Endothelial cell of umbilical vein (primary cell): Measurements from ENCODE around the gene SERBP1. TPM values are rescaled to one million over a fixed set of nuclear protein-coding genes. Genes with fewer than 3 reads are reported as not detected.

Experiments
- BruUV-seq: library from RNA; stranded (reverse); fragments of 400-500 nt; replicated peaks from 2 replicates; lab custom pipeline; 2021; lab: Mats Ljungman, UMichigan
- CTCF ChIA-PET: fragments of 300-600, 350-600 bp; sonication (Branson Sonifier 250); formaldehyde crosslinking; loops from one replicate; lab custom pipeline; 2021; ENCODE audit warnings: antibody characterized with exemption, inconsistent platforms; lab: Charles Lee
- POLR2A ChIA-PET: fragments of 300-600, 350-600 bp; sonication (Branson Sonifier 250); formaldehyde crosslinking; loops from one replicate; lab custom pipeline; 2021; ENCODE audit warnings: antibody characterized with exemption, inconsistent platforms; lab: Charles Lee
- DNase-seq: peaks from one replicate; pipeline ENCODE4 v3.0.0-alpha.2; 2011; ENCODE audit warnings: low read depth, low spot score
- FAIRE-seq: peaks from 2 replicates; lab custom pipeline; 2011; peaks lifted over from hg19 to GRCh38; lab: Jason Lieb, UNC
- H2AFZ ChIP-seq: 2 replicates; pipeline ENCODE4 v1.6.0; 2012; ENCODE audit warnings: low read depth, low read length, control low read depth, inconsistent platforms
- H3K27ac ChIP-seq: 2 replicates; pipeline ENCODE4 v1.5.1; 2011; ENCODE audit warnings: low read depth, mild to moderate bottlenecking, control low read depth, low read length, moderate library complexity; ENCODE audit not compliant: insufficient read depth
- H3K27me3 ChIP-seq, 2 experiments: 2 replicates each; pipeline versions ENCODE4 v1.6.0 to v1.6.1; 2011; ENCODE audit warnings: low read length in 2 of 2, mixed read lengths in 1 of 2; ENCODE audit not compliant: control insufficient read depth in 2 of 2, insufficient read depth in 2 of 2
- H3K36me3 ChIP-seq, 2 experiments: 2 replicates in 1 of 2; 3 replicates in 1 of 2; pipeline ENCODE4 v1.5.1; 2011; ENCODE audit warnings: low read length in 2 of 2, mild to moderate bottlenecking in 1 of 2, moderate library complexity in 1 of 2; ENCODE audit not compliant: control insufficient read depth in 2 of 2, insufficient read depth in 2 of 2; ENCODE audit errors: extremely low read depth in 1 of 2
- H3K4me1 ChIP-seq: 3 replicates; pipeline ENCODE4 v1.5.1; 2011; ENCODE audit warnings: mild to moderate bottlenecking, low read length; ENCODE audit not compliant: control insufficient read depth, insufficient read depth; ENCODE audit errors: extremely low read depth
- H3K4me2 ChIP-seq: 2 replicates; pipeline ENCODE4 v1.6.1; 2011; ENCODE audit warnings: low read length, control low read depth, mixed read lengths; ENCODE audit not compliant: insufficient read depth
- H3K4me3 ChIP-seq, 3 experiments: fragments of 200-600 bp in 1 of 3; sonication (generic), shearing (Covaris generic) in 1 of 3; replicated peaks in 1 of 3; 2 replicates each; pipeline ENCODE4 v1.5.1; 2011 to 2016; ENCODE audit warnings: control low read depth in 3 of 3, low read length in 3 of 3, mild to moderate bottlenecking in 2 of 3, inconsistent platforms in 1 of 3, low read depth in 1 of 3, moderate library complexity in 1 of 3; ENCODE audit not compliant: insufficient read depth in 1 of 3
- H3K79me2 ChIP-seq: 2 replicates; pipeline ENCODE4 v1.6.0; 2012; ENCODE audit warnings: low read length, inconsistent platforms; ENCODE audit not compliant: control insufficient read depth, insufficient read depth
- H3K9ac ChIP-seq: replicated peaks from 2 replicates; pipeline ENCODE3; 2011; ENCODE audit warnings: low read length, control low read depth; ENCODE audit not compliant: insufficient read depth; ENCODE audit errors: extremely low read depth
- H3K9me1 ChIP-seq: replicated peaks from 3 replicates; pipeline ENCODE4 v1.6.0; 2011; ENCODE audit warnings: mild to moderate bottlenecking, low read length; ENCODE audit not compliant: control insufficient read depth, insufficient read depth; ENCODE audit errors: extremely low read depth
- H3K9me3 ChIP-seq: replicated peaks from 2 replicates; pipeline ENCODE4 v1.5.1; 2012; ENCODE audit warnings: low read length, inconsistent platforms; ENCODE audit not compliant: control insufficient read depth, insufficient read depth
- H4K20me1 ChIP-seq: replicated peaks from 2 replicates; pipeline ENCODE3; 2011; ENCODE audit warnings: mild to moderate bottlenecking, low read length; ENCODE audit not compliant: control insufficient read depth, insufficient read depth; ENCODE audit errors: extremely low read depth
- EZH2 ChIP-seq: IDR thresholded peaks from 2 replicates; pipeline ENCODE4 v1.6.1; 2012; ENCODE audit warnings: borderline replicate concordance, low read depth, mild to moderate bottlenecking, moderate library complexity, low read length, inconsistent platforms; ENCODE audit not compliant: severe bottlenecking
- FOS ChIP-seq: IDR thresholded peaks from 2 replicates; pipeline ENCODE4 v1.6.1; 2011; ENCODE audit warnings: mild to moderate bottlenecking, low read length, moderate library complexity, borderline replicate concordance; ENCODE audit not compliant: insufficient read depth
- GATA2 ChIP-seq: IDR thresholded peaks from 2 replicates; pipeline ENCODE4 v1.7.0; 2011; ENCODE audit warnings: low read depth, mild to moderate bottlenecking, moderate library complexity, mixed read lengths, low read length; ENCODE audit not compliant: insufficient read length, insufficient read depth
- JUN ChIP-seq: IDR thresholded peaks from 2 replicates; pipeline ENCODE4 v1.6.1; 2011; ENCODE audit warnings: borderline replicate concordance, low read depth; ENCODE audit not compliant: insufficient read length, insufficient read depth
- MAX ChIP-seq: IDR thresholded peaks from 2 replicates; pipeline ENCODE4 v1.6.1; 2011; ENCODE audit not compliant: insufficient read depth, insufficient read length
- MYC ChIP-seq: IDR thresholded peaks from one replicate; pipeline ENCODE4 v1.6.1; 2011; ENCODE audit warnings: mild to moderate bottlenecking, low read depth, low read length
- POLR2A ChIP-seq: IDR thresholded peaks from 2 replicates; pipeline ENCODE4 v1.6.1; 2012; ENCODE audit warnings: low read depth, mild to moderate bottlenecking, control low read depth, low read length
- POLR2AphosphoS5 ChIP-seq: IDR thresholded peaks from 2 replicates; pipeline ENCODE4 v1.6.1; 2012; ENCODE audit warnings: low read depth, mild to moderate bottlenecking, control low read depth, low read length, moderate library complexity; ENCODE audit not compliant: insufficient read depth
- dilution Hi-C: fragments of 300-500 bp; cut with MboI; formaldehyde crosslinking; loops from one replicate; pipeline ENCODE4 v1.15.0; 2019; ENCODE audit warnings: low sequenced_read_pairs; ENCODE audit not compliant: extremely low pct_ligation_motif_present
- intact Hi-C: fragments of 100-400 bp; cut with micrococcal nuclease; formaldehyde crosslinking; loops from one replicate; pipeline ENCODE4 v1.10.0; 2022
- polyA plus RNA-seq, 4 experiments: library from polyadenylated mRNA; depleted of rRNA in 3 of 4; stranded (reverse) in 3 of 4; unstranded in 1 of 4; fragments of >200 nt; gene quantifications; 2 replicates each; pipeline versions ENCODE4 v1.2.1 to v1.2.3, GENCODE V29; 2011 to 2012; ENCODE audit warnings: missing spikeins in 1 of 4
- total RNA-seq: library from RNA; stranded (reverse); gene quantifications from 2 replicates; pipeline ENCODE4 v1.2.3, GENCODE V29; 2021
- TF ChIP-seq, protein P1 (sequence below), 2 donors: IDR thresholded peaks; 1 replicate in 1 of 2; 2 replicates in 1 of 2; pipeline ENCODE4 v1.5.1; 2011; ENCODE audit warnings: low read length in 2 of 2, mild to moderate bottlenecking in 2 of 2, moderate library complexity in 2 of 2, control low read depth in 1 of 2, inconsistent platforms in 1 of 2, low read depth in 1 of 2; ENCODE audit not compliant: insufficient read depth in 1 of 2; ENCODE audit errors: extremely low read depth in 1 of 2

The SERBP1 gene
- total and polyA plus RNA-seq, 2 donors (not counting 3 experiments of a cell fraction or from before 2014, with no cell fraction given) = 145 to 293 TPM

GRCh38 chr1:67429011-67429527 is 1.1 kb downstream of the SERBP1 start:
- TF ChIP-seq POLR2A = no peak
- peak; percentile 46 for TF ChIP-seq MAX
- Histone ChIP-seq H2AFZ (no peak overlapping the region), H3K27me3 (no peaks in the 10 kb centered on the region), H3K9me1 (no peaks in the 10 kb centered on the region), H3K9me3 (no peaks in the 10 kb centered on the region), H3K4me2 (peak overlapping the region; percentile 99), H3K79me2 (peaks cover 61% of the 10 kb centered on the region), H3K4me3 (peak overlapping the region; percentile 92 to 99 (median 93)), H4K20me1 (peaks cover 28% of the 10 kb centered on the region), H3K9ac (peak overlapping the region; percentile 95), H3K4me1 (peaks cover 27% of the 10 kb centered on the region), H3K27ac (peak overlapping the region; percentile 73), H3K36me3 (peaks cover 4 to 18% of the 10 kb centered on the region in 2 experiments)
- ChIA-PET POLR2A (interaction anchor here (1.4 to 1.8 kb wide), 2 partner anchors 20 to 50 kb away, joined by 3 to 4 read pairs; no protein-coding TSS in a partner anchor), CTCF (interaction anchor here (0.6 to 5.0 kb wide), 10 partner anchors 8 to 218 kb away, joined by 3 to 47 read pairs (median 4); no protein-coding TSS in a partner anchor)
- peak; percentile 36 for DNase-seq
- no peak for FAIRE-seq
- intact Hi-C loops (loop anchor here (1.0 kb wide), 1 partner anchor 82 kb away; no protein-coding TSS in a partner anchor), dilution Hi-C loops (no loop called here)
- BruUV-seq = no TSS peak

DNA sequence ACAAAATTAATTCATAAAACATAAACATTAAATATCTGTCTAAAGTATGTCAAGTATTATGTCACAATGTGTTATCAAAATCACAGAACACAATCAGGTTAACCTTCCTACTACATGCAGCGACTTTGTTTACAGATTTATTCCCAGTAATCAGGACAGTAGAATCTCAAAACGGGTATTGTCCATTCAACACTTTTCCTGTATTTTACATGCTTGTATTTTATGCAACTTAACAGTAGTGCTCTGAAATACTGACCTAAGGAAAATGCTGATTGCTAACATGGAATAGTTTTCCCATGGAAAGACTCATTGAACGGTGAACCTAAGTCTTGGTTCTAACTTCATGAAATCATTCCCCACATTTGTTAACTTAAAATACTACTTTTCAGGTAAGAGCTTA is 2.3 kb downstream of the SERBP1 start:
- H3K4me2 ChIP-seq = peak overlapping the region; percentile 99
- H3K4me1 ChIP-seq = peaks cover 27% of the 10 kb centered on the region
- peaks cover 31% of the 10 kb centered on the region for H4K20me1 ChIP-seq
- peak; percentile 21 for DNase-seq
- POLR2A ChIA-PET = interaction anchor here (1.4 kb wide), 1 partner anchor 19 kb away, joined by 3 read pairs; no protein-coding TSS in a partner anchor
- H3K4me3 ChIP-seq = peak overlapping the region; percentile 92 to 99 (median 93)
- H3K79me2 ChIP-seq = peaks cover 73% of the 10 kb centered on the region
- no peaks in the 10 kb centered on the region for H3K9me3 ChIP-seq
- peaks cover 8 to 25% of the 10 kb centered on the region in 2 experiments for H3K36me3 ChIP-seq
- H3K9me1 ChIP-seq = no peaks in the 10 kb centered on the region
- TF ChIP-seq MYC = no peak
- TF ChIP-seq MAX = no peak
- no peak for TF ChIP-seq GATA2
- TF ChIP-seq FOS = no peak
- TF ChIP-seq POLR2A = no peak
- no peak for TF ChIP-seq POLR2AphosphoS5
- TF ChIP-seq JUN = no peak
- TF ChIP-seq, protein P1, sequence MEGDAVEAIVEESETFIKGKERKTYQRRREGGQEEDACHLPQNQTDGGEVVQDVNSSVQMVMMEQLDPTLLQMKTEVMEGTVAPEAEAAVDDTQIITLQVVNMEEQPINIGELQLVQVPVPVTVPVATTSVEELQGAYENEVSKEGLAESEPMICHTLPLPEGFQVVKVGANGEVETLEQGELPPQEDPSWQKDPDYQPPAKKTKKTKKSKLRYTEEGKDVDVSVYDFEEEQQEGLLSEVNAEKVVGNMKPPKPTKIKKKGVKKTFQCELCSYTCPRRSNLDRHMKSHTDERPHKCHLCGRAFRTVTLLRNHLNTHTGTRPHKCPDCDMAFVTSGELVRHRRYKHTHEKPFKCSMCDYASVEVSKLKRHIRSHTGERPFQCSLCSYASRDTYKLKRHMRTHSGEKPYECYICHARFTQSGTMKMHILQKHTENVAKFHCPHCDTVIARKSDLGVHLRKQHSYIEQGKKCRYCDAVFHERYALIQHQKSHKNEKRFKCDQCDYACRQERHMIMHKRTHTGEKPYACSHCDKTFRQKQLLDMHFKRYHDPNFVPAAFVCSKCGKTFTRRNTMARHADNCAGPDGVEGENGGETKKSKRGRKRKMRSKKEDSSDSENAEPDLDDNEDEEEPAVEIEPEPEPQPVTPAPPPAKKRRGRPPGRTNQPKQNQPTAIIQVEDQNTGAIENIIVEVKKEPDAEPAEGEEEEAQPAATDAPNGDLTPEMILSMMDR (IDR thresholded peaks at IDR 0.05; ENCODE audit: extremely low read depth in 1 of 2, insufficient read depth in 1 of 2, low read depth in 1 of 2, low read length in 2 of 2) = no peak
- no peak for TF ChIP-seq EZH2
- no TSS peak for BruUV-seq
- no peak for FAIRE-seq
- CTCF ChIA-PET = interaction anchor here (0.7 to 5.0 kb wide), 5 partner anchors 18 to 862 kb away, joined by 3 to 47 read pairs (median 3); no protein-coding TSS in a partner anchor
- no peak overlapping the region for H3K27ac ChIP-seq
- peak overlapping the region; percentile 95 for H3K9ac ChIP-seq
- no peaks in the 10 kb centered on the region for H3K27me3 ChIP-seq
- dilution Hi-C loops = no loop called here
- intact Hi-C loops = loop anchor here (1.0 kb wide), 1 partner anchor 9 kb away; no protein-coding TSS in a partner anchor
- no peak overlapping the region for H2AFZ ChIP-seq
